Measurements from ENCODE around the gene GPR35.

The GPR35 gene

DNA sequence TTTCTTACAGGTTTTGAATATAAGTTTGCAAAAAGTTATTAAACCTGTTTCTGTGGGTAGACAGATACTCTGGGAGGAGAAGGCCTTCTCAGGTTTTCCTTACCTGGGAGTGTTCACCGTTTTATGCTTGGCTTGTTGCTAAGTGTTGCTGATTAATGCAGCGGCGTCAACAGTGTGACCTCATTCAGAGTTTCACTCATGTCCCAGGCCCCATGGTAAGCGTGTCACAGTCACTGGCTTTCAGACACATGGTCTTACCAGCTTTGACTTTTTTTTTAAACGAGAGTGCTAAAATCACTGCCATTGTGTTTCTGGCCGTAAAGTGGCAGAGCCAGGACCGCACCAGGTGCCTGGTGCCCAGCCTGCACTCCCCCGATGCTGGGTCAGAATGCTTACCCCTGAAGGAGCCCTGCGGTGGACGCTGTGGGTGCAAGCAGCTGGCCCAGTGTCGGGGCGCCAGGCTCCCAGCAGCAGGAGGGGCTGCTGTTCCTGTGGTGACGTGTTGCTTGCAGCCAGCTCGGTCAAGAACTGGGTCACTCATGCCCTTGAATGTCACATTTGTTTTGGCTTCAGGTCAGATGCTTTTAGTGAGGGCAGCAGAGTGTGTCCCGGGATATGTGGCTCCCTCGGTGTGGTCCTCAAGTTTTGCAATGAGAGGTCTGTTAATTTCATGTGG is 35.3 kb upstream of the GPR35 start:
- DNase-seq, result no peak

DNA sequence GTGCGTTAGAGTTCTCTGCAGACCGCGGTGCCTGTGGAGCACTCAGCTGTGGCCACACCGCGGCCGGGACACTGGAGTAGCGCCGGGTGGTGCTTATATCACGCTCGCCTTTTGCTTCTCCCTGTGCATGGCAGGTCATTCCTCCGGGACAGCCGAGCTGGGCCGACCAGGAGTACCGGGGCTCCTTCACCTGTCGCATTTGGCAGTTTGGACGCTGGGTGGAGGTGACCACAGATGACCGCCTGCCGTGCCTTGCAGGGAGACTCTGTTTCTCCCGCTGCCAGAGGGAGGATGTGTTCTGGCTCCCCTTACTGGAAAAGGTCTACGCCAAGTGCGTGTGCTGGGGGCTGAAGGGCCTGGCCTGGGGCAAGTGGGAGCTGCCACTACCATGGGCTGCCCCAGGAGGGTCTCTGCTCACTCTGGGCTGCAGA is 34.6 kb upstream of the GPR35 start:
- no peak for DNase-seq

DNA sequence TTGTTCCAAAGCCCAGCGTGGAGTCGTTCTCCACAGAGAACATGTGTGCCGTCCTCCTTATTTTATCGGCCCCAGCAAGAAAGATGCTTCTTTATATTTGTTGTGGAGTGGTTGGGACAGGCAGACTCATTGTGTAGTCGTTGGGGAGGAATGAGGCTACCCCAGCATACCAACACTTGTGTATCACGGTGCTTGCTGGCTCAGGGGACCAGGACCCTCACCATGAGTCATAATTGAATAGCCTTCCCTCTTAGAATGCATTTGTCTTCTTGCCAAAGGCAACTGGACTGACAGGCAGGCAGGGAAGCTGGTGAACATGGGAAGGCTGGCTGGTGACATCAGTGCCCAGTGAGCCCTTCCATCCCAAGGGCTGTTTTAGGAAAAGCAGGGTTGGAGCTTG is 34.1 kb upstream of the GPR35 start:
- no peak for DNase-seq

DNA sequence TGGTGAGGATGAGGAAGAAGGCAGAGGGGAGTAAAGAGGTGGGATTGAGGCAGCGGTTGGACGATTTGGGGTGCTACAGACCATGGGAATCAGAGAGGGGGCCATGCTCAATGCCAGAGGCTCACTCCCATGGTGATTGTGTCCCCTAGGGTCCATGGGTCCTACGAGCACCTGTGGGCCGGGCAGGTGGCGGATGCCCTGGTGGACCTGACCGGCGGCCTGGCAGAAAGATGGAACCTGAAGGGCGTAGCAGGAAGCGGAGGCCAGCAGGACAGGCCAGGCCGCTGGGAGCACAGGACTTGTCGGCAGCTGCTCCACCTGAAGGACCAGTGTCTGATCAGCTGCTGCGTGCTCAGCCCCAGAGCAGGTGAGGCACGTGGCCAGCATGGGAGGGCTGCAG is 33.5 kb upstream of the GPR35 start:
- no peak for DNase-seq

DNA sequence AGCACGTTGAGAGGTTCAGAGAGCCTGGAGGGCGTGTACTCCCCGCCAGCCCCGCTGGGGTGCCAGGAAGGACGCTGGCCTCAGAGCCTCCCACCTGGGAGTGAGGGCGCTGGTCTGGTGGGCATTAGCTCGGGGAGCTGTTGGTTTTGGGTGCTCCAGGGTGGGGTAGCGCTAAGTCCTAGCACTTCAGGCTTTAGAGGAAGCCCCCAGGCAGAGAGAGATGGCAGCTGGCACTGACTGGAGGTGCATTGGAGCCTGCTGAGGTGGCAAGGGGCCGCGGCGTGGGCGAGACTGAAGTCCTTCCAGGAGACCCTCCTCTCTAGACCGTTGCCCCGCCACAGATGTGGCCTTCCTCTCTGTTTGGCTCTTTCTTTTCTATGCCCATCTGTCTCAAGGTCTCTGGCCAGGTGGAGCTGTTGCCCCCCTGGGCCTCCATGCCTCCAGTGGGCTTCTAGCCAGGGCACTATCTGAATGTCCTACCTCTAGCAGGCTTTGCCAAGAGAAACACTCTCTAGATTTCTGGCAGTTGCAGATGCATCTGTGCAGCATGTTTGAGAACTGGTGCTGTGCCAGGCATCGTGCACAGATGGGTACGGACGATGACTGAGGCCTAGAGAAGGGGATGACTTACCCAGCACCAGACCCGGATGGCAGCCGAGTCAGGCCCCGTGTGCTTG is 32.1 kb upstream of the GPR35 start:
- peak; percentile 87 for DNase-seq

DNA sequence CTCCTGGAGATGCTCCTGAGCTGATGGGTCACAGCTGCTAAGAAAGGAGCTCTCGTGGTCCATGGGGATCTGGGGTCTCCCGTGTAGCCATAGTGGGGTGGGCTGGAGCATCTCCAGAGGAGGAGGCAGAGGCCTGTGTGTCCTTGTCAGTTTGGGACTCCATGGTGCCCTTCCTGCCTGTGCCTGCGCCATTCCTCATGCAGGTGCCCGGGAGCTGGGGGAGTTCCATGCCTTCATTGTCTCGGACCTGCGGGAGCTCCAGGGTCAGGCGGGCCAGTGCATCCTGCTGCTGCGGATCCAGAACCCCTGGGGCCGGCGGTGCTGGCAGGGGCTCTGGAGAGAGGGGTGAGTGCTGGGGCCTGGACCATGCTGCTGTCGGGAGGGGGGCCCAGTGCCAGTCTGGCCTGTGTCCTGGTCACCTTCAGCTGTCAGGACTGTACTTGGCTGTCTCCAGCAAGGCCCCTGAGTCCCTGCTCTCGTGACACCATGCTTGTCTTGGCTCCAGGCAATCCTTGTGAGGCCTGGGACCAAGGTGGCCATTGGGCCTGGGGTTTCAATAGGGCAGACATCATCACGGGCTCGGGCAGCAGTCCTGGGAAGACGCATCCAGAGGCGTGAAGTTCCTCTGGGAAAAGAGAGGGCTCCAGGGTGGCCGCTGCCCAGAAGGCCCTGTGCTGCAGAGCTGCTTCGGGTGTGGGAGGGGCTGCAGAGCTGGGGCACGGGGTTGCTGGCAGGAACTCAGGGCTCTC is 31.4 kb upstream of the GPR35 start:
- DNase-seq, result no peak

DNA sequence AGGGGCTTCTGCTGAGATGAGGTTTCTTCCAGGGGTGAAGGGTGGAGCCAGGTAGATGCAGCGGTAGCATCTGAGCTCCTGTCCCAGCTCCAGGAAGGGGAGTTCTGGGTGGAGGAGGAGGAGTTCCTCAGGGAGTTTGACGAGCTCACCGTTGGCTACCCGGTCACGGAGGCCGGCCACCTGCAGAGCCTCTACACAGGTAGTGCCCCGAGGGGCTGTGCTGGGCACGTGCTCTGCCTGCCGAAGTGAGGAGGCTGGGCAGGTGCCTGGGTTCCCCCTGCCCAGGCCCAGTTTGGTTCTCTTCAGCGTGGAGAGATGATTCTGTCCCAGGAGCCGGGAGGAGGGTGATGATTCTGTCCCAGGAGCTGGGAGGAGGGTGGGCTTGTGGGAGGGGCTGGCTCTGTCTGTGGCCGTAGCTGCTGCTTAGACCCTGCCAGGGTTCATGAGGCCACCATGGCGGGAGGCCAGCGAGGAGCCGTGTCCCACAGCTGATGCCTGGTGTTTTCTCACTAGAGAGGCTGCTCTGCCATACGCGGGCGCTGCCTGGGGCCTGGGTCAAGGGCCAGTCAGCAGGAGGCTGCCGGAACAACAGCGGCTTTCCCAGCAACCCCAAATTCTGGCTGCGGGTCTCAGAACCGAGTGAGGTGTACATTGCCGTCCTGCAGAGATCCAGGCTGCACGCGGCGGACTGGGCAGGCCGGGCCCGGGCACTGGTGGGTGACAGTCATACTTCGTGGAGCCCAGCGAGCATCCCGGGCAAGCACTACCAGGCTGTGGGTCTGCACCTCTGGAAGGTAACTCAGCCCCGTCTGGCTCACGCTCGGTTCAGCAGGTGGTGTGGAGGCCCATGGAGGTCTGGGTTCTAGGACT is 30.5 kb upstream of the GPR35 start:
- DNase-seq, result no peak

DNA sequence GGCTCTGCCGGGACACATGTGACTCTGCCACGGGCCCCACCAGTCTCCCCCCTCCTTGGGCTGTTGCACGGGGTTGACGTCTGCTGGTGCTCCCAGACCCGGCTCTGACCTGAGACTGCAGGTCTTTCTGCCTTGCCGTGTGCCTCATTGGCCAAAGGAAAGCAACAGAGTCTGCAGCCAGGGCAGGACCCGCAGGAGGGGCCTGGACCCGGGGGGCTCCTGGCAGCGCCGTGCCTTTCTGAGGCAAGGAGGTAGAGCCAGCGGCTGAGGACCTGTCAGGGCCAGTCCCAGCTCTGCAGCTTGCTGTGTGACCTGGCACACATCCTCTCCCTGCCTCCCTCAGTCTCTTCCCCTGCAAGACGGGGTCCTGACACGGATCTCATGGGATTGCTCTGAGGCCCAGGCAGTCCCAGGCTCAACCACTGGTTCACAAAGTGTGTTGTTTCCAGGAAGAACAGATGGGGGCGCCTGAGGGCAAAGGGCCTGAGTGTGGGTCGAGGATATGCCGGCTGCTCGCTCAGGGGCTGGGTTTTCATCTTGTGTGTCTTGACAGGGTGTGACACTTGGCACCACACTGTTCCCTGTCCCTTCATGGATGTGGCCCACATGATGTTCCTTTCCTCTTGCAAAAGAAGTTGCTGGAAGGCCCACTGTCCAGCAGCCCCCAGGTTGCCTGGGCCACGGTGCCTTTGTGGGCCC is 29.8 kb upstream of the GPR35 start:
- DNase-seq, result no peak

DNA sequence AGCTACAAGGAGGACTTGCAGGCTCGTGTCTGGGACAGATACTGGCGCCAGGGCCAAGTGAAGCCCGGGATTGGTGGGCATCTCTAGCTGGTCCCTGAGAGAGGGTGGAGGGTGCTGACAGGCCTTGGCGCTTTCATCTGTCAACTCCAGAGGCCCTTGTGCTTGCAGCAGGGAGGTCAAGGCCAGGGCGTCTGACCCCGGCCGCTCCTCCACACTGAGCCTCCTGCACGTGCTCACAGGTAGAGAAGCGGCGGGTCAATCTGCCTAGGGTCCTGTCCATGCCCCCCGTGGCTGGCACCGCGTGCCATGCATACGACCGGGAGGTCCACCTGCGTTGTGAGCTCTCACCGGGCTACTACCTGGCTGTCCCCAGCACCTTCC is 29.2 kb upstream of the GPR35 start:
- no peak for DNase-seq

DNA sequence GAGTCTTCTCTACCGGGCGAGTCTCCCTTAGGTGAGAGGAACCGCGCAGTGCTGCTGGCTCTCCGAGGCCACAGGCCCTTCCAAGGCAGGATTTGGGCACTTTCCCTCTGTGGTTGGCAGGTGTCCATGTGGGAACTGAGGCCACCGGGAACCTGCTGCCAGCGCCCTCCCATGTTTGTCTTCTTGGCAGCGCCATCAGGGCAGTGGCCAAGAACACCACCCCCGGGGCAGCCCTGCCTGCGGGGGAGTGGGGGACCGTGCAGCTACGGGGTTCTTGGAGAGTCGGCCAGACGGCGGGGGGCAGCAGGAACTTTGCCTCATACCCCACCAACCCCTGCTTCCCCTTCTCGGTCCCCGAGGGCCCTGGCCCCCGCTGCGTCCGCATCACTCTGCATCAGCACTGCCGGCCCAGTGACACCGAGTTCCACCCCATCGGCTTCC is 28.8 kb upstream of the GPR35 start:
- peak; percentile 63 for DNase-seq

DNA sequence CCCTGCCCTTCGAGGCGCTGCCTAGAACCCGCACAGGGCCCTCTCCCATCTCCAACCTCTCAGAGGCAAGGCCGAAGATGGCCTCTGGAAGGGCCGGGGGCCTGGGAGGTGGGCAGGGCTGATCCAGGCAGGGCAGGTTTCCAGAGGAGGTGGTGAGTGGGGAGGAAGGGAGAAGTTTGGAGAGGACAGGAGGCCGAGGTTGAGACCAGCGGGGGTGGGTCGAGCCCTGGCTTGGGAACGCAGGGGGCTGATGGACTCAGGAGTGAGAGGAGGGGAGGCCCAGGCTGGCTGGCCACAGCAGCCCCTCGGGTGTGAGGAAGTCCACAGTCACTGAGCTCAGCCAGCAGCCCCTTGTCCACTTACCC is 28.2 kb upstream of the GPR35 start:
- no peak for DNase-seq

DNA sequence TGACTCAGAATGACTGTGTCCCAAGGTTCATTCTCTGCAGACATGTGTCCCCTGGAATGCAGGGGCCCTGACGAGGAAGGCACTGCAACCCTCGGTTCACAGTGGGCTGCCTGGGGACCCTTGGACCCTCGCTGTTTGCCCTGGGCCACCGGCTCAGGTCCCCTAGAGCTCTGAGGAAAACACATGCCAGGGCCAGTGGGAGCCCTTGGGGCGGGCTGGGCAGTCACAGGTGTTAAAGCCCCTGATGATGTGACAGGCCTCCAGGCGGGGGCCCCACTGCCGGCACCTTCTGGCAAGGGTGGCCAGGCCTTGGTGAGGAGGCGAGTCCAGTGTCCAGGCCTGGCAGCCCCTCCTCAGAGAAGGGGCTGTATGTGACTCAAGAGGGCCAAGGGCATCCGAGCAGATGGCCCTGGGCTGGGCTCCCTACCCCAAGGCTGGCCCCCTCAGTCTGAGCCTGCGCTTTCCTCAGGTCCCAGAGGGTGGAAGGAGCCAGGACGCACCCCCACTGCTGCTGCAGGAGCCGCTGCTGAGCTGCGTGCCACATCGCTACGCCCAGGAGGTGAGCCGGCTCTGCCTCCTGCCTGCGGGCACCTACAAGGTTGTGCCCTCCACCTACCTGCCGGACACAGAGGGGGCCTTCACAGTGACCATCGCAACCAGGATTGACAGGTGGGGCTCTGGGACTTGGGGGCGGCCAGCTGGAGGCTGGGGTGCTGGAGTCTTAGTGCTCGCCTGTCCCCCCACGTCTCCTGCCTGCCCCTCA is 27.7 kb upstream of the GPR35 start:
- no peak for DNase-seq

DNA sequence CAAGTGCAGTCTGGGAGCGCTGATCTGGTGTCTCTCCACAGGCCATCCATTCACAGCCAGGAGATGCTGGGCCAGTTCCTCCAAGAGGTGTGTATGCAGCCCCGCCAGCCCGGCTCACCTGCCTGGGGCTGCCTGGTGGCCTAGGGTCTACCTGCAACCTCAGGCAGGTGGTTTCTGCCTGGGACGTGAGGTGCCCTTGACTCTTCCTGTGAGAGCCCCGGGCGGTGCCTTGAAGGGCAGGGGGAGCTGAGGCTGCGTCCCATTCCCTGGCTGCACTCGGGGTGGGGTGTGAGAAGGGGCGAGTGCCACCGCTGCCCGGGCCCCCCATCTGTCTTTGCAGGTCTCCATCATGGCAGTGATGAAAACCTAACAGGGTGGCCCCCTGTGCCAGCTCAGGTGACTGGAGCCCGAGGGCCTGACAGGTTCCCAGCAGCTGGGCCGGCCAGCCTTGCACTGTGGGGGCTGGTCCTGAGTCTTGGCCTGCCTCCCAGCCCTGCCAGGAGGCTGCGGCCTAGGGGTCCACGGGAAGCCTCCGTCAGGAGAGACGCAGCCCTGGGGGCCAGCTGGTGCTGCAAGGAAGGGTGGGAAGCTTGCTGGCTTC is 26.9 kb upstream of the GPR35 start:
- DNase-seq, result no peak

DNA sequence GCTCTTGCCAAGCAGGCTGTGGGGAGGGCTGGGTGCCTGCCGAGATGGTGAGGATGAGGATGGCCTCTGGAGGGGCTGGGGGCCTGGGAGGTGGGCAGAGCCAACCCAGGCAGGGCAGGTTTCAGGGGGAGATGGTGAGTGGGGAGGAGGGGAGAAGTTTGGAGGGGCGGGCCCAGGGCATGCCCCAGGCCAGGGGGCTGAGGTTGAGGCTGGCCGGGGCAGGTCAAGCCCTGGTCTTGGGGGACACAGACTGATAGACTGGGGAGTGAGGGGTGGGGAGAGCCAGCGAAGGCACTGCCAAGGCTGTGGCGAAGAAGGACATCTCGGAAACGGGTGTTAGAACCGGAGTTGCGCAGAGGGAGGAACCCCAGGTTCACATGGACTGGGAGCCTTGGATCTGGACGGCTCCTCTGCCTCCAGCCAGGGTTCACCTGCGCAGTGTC is 26.1 kb upstream of the GPR35 start:
- DNase-seq, result no peak

DNA sequence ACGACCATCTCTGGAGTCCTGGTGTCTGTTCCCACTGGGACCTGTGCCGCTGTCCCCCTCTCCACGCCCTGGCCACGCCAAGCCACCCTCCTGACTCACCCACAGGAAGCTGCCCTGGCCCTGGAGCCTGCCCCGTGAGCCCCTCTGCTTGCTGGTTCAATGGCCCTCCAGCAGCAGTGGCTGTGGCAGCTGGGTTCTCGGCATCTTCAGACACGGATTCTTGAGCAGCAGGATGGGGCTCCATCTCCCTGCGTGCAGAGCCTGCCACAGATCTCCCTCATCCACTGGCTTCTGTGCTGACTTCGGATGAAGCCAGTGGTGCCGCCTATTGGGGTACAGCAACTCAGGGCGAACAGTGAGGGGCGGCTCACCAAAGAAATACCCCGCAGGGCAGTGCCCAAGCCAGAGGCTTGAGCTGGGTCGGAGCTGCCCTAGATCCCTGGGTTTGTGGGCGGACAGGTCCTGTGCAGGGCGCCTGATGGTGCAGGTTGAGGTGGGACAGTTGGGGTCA is 24.8 kb upstream of the GPR35 start:
- no peak for DNase-seq

DNA sequence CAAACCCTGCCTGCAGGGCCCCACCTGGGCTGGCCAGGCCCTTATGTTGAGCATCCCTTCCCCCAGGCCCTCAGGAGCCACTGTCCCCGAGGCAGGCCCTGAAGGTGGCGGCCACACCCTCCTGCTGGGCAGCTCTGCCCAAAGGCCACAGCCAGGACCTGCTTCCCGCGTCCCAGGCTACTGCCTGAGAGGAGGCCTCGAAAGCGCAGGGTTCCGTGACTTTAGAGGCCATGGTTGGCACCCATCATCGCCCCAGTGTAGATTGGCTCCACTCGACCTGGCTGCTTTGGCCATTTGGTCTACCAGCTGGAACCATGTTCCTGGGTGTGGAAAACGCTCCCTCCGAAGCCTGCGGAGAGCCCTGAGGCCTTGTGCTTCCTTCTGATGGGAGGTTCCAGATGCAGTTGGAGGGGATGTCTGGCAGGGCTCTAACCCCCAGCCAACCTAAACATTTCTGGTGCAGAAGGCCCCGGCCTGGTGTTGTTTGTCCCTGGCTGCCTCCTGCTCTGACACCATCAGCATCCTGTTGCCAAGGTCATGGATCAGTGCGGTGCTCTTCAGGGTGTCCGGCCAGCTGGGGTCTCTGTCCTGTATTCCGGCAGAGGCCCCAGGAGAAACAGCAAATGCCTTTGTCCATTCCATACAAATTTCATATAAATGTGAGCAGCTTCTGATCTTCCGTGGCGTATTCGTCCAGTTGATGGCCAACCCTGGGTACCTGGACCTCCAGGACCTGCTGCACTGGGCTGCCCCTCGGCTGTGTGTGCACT is 24.0 kb upstream of the GPR35 start:
- DNase-seq, result no peak

DNA sequence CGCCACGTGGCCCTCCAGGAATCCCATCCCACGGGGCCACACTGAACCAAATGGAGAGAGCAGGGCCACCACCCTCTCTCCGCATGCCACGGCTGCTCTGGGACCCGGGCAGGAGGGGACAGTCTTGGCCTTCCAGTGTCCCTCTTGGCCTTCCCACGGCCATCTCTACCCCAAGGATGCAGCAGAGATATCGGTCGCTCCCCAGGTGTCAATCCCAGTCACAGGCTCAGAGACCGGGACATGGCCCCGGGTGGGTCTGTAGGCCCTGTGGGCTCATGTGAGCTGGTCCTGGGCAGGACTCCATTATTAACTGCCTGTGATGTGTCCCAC is 23.5 kb upstream of the GPR35 start:
- DNase-seq, result no peak

DNA sequence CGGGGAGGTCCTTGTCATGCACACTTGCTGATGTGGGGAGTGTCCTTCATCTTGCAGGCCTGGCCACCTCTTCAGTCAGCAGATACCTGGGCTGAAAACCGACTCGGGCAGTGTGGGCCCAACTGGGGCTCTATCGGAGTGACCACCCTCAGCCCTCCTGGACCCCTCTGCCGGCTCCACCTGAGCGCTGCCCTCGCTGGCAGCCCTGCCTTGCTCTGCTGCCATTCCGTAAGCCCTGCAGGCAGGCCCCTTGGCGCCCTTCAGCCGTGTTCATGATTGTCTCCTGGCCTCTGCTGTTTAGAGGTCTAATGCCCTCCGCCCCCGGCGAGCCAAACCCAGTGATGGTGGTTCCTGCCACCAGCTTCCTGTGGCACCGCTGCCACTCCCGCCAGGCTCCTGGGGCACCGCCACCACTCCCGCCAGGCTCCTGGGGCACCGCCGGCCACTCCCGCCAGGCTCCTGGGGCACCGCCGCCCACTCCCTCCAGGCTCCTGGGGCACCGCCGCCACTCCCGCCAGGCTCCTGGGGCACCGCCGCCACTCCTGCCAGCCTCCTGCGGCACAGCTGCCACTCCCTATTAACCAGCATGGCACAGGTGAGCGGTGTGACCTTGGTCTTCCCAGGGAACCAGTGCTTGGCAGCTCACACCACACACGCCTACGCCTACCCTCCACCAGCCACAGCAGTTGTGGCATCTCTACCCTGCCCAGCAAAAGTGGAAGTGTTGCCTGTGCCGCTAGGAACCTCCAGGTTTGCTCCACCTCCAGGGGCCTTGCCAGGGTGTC is 22.8 kb upstream of the GPR35 start:
- no peak for DNase-seq

DNA sequence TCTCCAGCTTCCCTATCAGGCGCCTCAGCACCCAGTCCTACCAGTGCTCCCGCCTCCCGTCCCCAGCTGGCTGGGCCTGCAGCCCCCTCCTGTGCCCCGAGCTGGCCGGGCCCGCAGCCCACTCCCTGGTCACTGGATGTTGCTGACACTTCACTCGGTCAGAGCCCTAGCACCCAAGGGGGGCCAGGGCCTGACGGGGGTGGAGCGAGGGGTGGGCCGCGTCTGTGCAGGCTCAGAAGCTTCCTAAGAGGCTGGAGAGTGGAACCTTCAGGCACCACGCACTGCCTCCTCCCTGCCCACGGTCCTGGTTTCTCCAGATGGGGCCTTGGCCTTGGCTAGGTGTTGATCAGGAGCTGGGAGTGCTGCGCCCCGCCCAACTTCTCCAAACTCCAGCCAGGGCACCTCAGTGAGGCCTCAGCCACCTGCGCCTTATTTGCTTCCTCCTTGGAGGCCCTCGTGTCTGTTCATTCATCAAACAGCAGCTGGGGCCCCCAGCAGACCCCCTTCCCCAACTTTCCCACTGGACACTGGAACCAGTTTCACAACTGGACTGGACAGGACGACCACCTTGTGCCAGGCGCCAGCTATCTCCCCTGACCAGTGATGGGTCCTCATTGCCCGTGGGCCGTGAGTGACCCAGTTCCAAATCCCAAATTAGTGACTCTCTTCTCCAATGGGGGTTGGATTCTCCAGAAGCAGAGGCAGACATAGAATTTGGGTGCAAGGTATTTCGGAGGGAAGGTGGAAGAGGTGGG is 22.0 kb upstream of the GPR35 start:
- DNase-seq, result no peak

Measured in NCI-H446 treated with DMSO at 0.1 percent for 48 hours (cell line).